ENCODE results near the gene MIA3.
"Not testable (repeated sequence)": the region's sequence is repeated elsewhere in the genome, so short reads cannot be mapped to it uniquely, and the experiment has no call there.

MIA3 gene, protein sequence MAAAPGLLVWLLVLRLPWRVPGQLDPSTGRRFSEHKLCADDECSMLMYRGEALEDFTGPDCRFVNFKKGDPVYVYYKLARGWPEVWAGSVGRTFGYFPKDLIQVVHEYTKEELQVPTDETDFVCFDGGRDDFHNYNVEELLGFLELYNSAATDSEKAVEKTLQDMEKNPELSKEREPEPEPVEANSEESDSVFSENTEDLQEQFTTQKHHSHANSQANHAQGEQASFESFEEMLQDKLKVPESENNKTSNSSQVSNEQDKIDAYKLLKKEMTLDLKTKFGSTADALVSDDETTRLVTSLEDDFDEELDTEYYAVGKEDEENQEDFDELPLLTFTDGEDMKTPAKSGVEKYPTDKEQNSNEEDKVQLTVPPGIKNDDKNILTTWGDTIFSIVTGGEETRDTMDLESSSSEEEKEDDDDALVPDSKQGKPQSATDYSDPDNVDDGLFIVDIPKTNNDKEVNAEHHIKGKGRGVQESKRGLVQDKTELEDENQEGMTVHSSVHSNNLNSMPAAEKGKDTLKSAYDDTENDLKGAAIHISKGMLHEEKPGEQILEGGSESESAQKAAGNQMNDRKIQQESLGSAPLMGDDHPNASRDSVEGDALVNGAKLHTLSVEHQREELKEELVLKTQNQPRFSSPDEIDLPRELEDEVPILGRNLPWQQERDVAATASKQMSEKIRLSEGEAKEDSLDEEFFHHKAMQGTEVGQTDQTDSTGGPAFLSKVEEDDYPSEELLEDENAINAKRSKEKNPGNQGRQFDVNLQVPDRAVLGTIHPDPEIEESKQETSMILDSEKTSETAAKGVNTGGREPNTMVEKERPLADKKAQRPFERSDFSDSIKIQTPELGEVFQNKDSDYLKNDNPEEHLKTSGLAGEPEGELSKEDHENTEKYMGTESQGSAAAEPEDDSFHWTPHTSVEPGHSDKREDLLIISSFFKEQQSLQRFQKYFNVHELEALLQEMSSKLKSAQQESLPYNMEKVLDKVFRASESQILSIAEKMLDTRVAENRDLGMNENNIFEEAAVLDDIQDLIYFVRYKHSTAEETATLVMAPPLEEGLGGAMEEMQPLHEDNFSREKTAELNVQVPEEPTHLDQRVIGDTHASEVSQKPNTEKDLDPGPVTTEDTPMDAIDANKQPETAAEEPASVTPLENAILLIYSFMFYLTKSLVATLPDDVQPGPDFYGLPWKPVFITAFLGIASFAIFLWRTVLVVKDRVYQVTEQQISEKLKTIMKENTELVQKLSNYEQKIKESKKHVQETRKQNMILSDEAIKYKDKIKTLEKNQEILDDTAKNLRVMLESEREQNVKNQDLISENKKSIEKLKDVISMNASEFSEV (N-terminal part only)

DNA sequence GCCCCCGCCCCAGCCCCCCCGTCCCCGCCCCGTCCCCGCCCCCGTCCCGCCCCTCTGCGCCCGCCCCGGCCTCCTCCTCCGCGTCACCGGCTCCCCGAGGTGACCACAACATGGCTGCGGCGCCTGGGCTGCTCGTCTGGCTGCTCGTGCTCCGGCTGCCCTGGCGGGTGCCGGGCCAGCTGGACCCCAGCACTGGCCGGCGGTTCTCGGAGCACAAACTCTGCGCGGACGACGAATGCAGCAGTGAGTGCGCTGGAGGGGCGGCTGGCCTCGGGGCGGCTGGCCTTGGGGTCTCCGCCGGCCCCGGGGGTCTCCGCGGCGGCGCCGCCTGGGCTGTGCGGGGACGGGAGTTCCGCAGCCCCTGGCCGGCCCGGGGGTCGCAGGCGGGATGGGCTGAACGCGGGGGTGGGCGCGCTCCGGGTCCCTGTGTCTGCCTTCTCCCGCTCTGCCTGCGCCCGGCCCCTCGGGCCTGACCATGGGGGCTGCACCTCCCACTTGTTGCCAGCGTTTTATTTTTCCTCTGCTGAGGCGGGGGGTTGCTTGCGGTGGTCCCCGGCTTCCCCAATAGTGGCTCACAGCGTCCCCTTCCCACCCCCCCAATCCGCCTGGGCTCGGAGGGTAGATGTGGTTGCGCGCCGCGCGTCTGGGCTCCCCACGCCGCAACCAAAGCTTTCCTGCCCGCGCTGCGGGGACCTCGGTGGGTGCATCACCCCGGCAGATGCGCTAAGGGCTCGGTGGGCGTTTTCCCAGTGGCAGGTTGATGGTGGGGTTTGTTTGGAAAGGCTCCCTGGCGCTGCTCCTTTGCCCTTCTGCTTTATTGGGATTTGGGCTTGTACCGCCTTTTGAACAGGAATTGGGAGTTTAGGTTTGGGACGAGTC, at the start of gene MIA3:
Gene MIA3 (plus strand): TSS at position 97 of the 879 bp plus-strand sequence. CDS start 14 bp downstream, at position 111.
- DNase-seq (ENCODE audit: low read depth): no peak

DNA sequence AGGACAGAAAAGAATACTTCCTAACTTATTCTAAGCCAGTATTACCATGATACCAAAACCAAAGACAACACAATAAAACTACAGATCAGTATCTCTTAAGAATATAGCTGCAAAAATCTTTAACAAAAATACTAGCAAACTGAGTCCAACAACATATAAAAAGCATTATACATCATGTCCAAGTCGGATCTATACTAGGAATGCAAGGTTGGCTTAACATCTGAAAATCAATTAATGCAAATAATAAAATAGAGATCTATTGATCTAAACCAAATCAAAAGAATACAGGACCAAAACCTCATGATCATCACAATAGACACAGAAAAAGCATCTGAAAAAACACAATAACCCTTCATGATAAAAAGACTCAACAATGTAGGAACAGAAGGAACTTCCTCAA, 47.1 kb upstream of the MIA3 start:
- DNase-seq (ENCODE audit: low read depth): no peak

DNA sequence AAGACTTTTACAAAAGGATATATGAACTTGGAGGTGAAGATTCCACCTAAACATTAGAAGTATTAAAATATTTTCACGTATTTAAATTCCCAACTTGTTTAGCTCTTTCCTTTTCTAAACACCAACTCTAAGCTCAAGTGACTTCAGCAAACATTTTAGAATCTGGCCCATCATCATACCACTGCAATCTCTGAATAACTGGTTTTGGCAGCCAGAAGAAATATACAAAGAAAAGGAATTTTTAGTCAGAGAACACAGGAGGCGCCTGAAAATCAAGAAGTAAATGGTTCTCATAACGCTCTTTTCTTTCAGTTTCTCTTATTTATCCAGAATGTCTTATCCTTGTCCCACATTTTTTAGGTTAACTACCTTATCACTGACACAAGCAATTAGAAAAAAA, 38.6 kb upstream of the MIA3 start:
- no peak for DNase-seq (ENCODE audit: low read depth)

DNA sequence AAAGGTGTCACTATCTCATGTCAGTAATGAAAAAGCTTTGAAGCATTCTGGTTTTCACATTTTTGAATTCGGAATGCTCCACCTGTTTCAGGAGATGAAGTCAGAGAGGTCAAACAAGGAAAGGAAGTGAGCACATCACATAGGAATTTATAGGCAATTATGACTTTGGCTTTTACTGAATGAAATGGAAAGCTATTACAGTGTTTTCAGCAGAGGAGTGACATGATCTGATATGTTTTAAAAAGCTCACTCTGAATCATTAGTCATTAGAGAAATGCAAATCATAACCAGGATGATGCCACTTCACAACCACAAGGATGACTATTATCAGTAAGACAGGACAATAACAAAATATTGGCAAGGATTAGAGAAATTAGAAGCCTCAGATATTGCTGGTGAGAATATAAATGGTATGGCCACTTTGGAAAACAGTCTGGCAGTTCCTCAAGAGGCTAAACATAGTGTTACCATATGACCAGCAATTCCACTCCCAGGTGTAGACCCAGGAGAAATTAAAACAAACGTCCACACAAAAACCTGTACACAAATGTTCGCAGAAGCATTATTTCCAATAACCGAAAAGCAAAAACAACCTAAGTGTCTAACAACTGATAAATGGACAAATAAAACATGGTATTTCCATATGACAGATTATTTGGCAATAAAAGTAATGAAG, 35.7 kb upstream of the MIA3 start:
- peak; percentile 10 for DNase-seq (ENCODE audit: low read depth)

DNA sequence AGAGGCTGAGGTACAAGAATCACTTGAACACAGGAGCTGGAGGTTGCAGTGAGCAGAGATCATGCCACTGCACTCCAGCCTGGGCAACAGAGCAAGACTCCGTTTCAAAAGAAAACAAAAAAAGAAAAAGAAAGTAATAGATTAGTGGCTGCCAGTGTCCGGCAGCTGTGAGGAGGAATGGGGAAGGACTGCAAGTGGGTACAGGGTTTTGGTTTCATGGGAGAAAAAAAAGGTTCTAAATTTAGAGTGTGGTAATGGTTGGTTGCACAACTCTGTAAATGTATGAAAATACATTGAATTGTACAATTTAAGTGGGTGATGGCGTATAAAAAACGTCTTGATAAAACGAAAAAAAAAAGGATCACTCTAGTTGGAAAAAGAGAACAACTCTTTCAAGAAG, 34.8 kb upstream of the MIA3 start:
- no peak for DNase-seq (ENCODE audit: low read depth)

DNA sequence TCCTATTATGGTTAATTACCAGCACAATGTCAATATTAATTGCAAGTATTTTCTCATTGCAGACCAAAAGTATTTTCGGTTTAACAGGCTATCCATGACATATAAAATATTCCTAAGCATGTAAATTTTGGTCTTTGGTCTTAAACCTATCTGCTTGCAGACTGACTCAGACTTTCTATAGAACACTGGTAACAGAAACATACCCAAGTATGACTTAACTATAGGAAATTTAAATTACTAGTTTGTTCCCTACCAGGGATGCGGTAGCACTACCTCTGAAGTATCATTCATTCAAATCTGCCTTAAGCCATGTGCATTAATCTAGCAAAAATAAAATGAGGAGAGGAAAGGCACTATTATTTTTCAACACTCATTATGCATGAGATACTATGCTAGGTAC, 31.1 kb upstream of the MIA3 start:
- no peak for DNase-seq (ENCODE audit: low read depth)

DNA sequence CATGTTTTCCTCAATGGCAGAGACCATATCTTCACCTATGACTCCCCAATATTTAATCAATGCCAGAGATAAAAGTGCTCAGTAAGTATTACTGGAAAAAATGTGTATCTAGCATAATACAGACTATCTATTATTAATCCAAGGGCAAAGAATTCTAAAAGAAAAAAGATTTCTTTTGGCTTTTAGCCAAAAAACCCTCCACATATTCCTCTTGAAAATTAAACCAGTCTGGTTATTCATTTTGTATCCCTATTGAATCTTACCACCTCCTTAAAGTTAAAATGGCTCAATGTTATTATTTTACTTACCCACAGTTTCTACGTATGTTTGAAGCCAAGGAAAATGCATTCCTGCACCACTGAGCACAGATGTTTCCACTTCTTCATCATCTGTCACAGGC, 29.8 kb upstream of the MIA3 start:
- DNase-seq (ENCODE audit: low read depth): no peak

DNA sequence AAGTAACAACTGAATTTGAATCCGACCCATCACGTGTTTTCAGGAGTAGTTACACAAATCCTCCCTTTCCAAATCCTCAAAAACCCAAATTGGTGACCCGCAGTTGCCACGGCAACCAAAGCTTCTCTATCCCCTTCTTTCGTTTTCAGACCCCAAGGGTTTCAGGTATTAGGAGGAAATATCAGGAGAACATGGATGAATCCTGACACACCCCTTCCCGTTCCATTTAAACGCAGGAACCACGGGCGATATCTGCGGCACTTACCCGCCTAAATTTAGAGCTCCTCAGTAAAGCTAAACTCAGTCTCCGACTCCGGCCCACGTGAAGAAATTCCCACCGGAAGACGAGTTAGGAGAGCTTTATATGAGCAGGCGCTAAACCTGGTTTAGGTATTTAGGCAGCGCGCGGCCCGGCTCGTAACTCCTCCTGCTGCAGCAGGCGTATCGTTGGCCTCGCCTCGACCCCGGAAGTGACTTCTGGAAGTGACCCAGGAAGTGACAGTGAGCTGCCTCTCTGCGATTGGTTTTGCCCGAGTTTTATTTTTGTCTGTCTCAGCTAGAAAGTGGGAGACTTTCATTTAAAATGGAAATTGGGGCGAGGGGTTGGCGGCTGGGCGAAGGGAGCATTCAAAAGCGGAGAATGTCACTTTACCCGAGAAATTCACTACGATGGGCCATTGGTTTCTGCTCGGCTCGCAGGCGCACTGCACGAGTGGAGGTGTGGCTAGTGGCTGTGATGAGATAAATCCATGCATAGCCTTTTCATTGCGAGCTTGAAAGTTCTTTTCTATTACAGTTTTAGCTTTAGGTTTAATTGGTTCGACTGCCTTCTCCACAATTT, 28.2 kb upstream of the MIA3 start, which contains the start of gene TAF1A:
Gene TAF1A (minus strand): TSS at position 472 of the 841 bp plus-strand sequence.
- peak; percentile 70 for DNase-seq (ENCODE audit: low read depth)

DNA sequence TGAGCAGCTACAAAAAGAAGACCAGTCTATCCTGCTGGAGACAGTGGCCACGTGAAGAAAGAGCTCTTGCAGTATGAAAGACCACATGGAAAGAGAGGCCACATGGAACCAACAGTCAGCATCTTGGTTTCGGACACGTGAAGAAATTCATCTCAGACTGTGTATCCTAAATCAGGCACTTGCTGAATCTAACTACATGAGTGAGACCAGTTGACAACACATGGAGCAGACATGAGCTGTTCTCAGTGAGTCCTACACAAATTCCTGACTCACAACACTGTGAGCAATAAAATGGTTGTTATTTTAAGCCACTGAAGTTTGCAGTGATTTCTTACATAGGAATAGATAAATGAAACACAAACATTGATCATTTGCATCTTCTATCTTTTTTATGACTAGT, 25.7 kb upstream of the MIA3 start:
- DNase-seq (ENCODE audit: low read depth): no peak

DNA sequence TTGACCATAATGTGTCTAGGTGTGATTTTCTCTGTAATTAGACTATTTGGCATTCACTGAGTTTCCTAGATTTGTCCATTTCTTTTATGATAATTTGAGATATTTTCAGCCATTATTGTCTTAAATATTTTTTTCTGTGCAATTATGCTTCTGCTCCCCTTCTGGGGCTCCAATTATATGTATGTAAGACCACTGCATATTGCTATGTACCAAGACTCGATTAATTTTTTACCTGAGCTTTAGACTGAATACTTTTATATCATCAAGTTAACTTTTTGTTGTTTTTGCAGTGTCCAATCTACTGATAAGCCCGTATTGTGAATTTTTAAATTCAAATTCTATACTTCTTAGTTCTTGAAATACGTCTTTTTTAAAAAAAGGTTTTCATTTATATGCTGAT, 23.1 kb upstream of the MIA3 start:
- DNase-seq (ENCODE audit: low read depth): no peak

DNA sequence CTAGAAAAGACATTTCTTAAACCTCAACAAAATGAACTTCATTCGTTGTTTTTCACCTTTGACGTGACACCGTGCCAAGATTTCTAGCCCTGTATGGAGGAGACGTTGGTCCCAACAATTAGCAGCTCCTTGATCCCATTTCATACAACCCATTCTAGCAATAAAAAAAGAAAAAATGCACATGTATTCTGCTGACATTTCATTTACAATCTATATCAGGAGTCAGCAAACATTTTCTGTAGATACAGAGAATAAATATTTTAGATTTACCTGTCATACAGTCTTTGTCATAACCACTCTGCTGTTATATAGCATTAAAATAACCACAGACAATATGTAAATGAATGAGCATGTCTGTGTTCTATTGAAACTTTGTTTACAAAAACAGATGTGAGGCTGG, 21.2 kb upstream of the MIA3 start:
- DNase-seq (ENCODE audit: low read depth): no peak

DNA sequence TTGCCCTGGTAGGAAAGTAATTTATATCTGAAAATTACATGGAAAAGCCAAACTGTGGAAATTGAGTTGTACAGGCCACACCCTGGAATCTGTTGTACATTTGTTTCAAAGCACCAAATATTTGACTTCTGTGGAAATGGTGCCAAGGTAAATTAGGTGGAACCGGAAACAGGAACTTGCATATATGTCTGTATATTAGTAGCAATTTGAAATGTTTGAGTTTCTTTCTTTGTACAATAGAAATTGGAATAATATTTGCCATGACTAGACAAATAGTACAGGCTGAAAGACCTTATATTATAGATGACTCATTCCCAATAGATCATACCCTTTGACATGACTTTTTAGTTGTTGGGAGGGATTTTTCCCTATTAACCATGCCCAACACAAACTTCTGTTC, 17.6 kb upstream of the MIA3 start:
- no peak for DNase-seq (ENCODE audit: low read depth)

DNA sequence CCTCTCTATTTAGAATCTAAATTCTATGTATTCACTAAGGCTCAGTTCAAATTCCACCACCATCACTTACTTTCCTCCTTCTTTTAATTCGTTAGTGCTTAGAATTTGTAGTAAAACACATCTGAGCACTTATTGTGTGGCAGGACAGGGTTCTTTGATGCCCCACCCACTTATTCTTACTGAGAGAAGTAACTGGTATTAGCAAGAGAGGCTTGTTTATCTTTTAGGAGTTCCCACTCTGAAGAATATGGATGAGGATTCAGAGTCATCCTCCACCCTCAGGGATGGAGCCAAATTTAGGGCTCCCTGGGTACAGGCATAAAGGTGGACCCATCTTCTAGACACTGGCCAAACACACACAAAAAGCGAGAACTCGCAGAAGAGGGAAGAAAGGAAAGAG, 16.6 kb upstream of the MIA3 start:
- no peak for DNase-seq (ENCODE audit: low read depth)

DNA sequence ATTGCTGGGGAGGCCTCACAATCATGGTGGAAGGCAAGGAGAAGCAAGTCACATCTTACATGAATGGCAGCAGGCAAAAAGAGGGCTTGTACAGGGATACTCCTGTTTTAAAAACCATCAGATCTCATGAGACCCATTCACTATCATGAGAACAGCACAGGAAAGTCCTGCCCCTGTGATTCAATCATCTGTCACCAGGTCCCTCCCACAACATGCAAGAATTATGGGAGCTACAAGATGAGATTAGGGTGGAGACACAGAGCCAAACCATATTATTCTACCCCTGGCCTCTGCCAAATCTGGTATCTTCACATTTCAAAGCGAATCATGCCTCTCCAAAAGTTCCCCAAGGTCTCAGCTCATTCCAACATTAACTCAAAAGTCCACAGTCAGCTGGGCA, 11.1 kb upstream of the MIA3 start:
- DNase-seq (ENCODE audit: low read depth): no peak

DNA sequence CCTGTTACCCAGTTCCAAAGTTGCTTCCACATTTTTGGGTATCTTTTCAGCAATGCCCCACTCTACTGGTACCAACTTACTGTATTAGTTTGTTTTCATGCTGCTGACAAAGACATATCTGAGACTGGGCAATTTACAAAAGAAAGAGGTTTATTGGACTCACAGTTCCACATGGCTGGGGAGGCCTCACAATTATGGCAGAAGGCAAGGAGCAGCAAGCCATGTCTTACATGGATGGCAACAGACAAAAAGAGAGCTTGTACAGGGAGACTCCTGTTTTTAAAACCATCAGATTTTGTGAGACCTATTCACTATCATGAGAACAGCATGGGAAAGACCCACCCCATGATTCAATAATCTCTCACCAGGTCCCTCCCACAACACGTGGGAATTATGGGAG, 8.8 kb upstream of the MIA3 start:
- DNase-seq (ENCODE audit: low read depth): not testable (repeated sequence)

DNA sequence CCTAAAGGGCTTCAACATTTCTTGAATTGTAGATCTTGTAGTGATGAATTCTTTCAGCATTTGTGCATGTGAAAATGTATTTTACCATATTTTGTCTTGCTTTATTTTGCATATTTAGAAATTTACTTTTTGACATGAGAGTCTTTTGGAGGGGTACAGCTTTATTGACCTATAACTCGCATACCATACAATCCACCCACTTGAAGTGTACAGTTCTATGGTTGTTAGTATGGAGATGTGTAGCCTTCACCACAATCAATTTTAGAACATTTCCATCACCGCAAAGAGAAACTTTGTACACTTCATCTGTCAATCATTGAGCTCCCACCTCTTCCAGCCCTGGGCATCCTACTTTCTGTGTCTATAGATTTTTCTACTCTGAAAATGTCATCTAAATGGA, 7.2 kb upstream of the MIA3 start:
- DNase-seq (ENCODE audit: low read depth): no peak

DNA sequence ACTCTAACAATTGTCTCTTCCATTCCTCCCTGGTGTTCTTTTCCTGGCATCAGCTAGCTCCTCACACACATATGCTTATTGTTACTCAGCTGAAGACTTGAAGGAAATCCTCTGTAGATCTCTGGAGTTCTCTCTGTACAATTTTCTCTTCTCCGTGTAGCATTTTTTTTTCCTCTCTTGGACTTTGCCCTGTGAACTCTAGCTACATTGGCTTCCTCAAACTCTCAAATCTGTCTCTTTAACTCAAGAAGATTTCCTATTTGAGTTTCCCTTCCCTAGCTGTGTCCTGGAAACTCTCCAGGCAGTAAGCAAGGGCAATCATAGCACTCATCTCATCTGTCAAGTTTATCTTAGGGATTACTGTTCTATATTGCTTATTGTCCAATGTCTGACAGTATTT, 4.3 kb upstream of the MIA3 start:
- no peak for DNase-seq (ENCODE audit: low read depth)

DNA sequence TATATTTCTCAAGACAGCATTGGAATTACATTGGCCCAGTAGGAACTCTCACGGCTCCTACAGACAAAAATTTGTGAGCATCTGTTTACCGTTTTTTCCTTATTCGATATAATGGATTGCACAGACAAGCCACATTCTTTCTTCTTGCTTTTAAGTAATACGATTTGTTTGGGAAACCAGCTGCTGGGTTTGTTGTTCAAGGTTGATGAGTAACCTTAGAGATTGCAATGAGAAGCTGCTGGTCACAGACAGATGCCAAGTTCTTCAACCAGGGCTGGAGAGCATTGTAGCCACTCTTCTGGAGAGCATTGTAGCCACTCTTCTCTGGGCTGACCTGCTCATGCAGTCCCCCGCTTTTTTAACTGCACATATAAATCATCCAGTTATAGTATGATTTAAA, 1.4 kb upstream of the MIA3 start:
- DNase-seq (ENCODE audit: low read depth): peak; percentile 87

DNA sequence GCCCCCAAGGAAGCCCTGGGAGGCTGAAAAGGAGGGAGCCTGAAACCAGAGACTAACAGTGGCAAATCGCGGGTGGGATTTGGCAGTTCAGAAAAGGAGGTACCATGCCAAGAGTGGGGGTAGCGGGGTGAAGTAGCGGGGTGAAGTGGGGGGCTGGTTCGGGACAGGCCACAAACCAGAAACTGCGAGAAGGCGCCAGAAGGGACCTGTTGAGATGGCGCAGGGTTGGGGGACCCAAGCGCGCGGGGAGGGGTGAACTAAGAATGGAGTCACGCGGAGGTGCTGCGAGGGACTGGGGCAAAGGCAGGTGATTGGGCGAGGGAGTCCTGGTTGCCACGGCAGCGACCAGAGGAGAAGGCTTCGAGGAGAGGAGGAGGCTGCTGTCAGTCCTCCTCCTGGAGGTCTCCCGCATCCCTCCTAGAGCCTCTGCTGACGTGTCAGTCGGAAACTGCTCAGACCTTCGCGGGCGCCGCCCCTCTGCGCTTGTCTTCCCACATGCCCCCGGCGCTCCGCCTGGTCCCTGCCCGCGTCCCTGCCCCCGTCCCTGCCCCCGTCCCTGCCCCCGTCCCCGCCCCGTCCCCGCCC, 438 bp upstream of the MIA3 start:
- DNase-seq (ENCODE audit: low read depth): peak; percentile 94

Data from GM04504 (cell line).